GM23338 (cell line): ENCODE data around the gene VOPP1. TPM values are rescaled to one million over a fixed set of nuclear protein-coding genes. Genes with fewer than 3 reads are reported as not detected.
"Not testable (repeated sequence)": the region's sequence is repeated elsewhere in the genome, so short reads cannot be mapped to it uniquely, and the experiment has no call there.

Experiments used
- ATAC-seq: fragments of 200-7000 bp; cut with Tn5 transposase; 3 replicates; pipeline ENCODE4 v1.9.1; 2020
- DNase-seq: peaks from one replicate; pipeline ENCODE4 v3.0.0-alpha.2; 2015; ENCODE audit warnings: low spot score
- H2AFZ ChIP-seq: fragments of 200-600 bp; sonication (generic); 2 replicates; pipeline ENCODE4 v1.8.0; 2016; ENCODE audit warnings: antibody characterized with exemption, mild to moderate bottlenecking, moderate library complexity
- H3F3A ChIP-seq: fragments of 200-600 bp; sonication (generic); replicated peaks from 2 replicates; pipeline ENCODE4 v1.8.0; 2017; ENCODE audit warnings: antibody characterized with exemption, mixed run types, low read depth
- H3K27ac ChIP-seq: fragments of 200-600 bp; sonication (generic); 2 replicates; pipeline ENCODE4 v1.6.1; 2016; ENCODE audit warnings: low read depth
- H3K27me3 ChIP-seq: fragments of 200-600 bp; sonication (generic); 2 replicates; pipeline ENCODE4 v1.8.0; 2016; ENCODE audit warnings: mild to moderate bottlenecking, mixed run types, moderate library complexity; ENCODE audit not compliant: insufficient read depth
- H3K36me3 ChIP-seq: fragments of 200-600 bp; sonication (generic); 2 replicates; pipeline ENCODE4 v1.8.0; 2016; ENCODE audit warnings: mild to moderate bottlenecking; ENCODE audit not compliant: insufficient read depth
- H3K4me1 ChIP-seq: fragments of 200-600 bp; sonication (generic); 2 replicates; pipeline ENCODE4 v1.8.0; 2016; ENCODE audit warnings: mild to moderate bottlenecking, moderate library complexity; ENCODE audit not compliant: insufficient read depth
- H3K4me2 ChIP-seq: fragments of 200-600 bp; sonication (generic); 2 replicates; pipeline ENCODE4 v1.7.1; 2017; ENCODE audit warnings: mixed run types
- H3K4me3 ChIP-seq: fragments of 200-600 bp; sonication (generic); 2 replicates; pipeline ENCODE4 v1.6.1; 2016; ENCODE audit warnings: mixed run types
- H3K79me2 ChIP-seq: fragments of 200-600 bp; sonication (generic); replicated peaks from 2 replicates; pipeline ENCODE4 v1.8.0; 2017; ENCODE audit warnings: mild to moderate bottlenecking; ENCODE audit not compliant: insufficient read depth
- H3K9me2 ChIP-seq: fragments of 200-600 bp; sonication (generic); 2 replicates; pipeline ENCODE4 v1.8.0; 2017; ENCODE audit not compliant: insufficient read depth
- H4K20me1 ChIP-seq: fragments of 200-600 bp; sonication (generic); replicated peaks from 2 replicates; pipeline ENCODE4 v1.8.0; 2017; ENCODE audit warnings: mild to moderate bottlenecking; ENCODE audit not compliant: insufficient read depth
- H3K27ac Mint-ChIP-seq: 2 replicates; pipeline ENCODE4 v1.8.0; 2020; ENCODE audit warnings: inconsistent platforms, mild to moderate bottlenecking, moderate library complexity, mixed read lengths
- H3K27me3 Mint-ChIP-seq: 3 replicates; pipeline ENCODE4 v1.8.0; 2022; ENCODE audit warnings: low read depth, mild to moderate bottlenecking, moderate library complexity, mixed read lengths, inconsistent platforms; ENCODE audit not compliant: insufficient read depth, poor library complexity
- H3K36me3 Mint-ChIP-seq: 3 replicates; pipeline ENCODE4 v1.8.0; 2021; ENCODE audit warnings: low read depth, mild to moderate bottlenecking, inconsistent platforms, moderate library complexity, mixed read lengths
- H3K4me1 Mint-ChIP-seq: 3 replicates; pipeline ENCODE4 v1.8.0; 2020; ENCODE audit warnings: mild to moderate bottlenecking, inconsistent platforms, mixed read lengths
- H3K4me3 Mint-ChIP-seq: 3 replicates; pipeline ENCODE4 v1.8.0; 2021; ENCODE audit warnings: moderate library complexity, mild to moderate bottlenecking, inconsistent platforms, mixed read lengths
- H3K9me3 Mint-ChIP-seq: 3 replicates; pipeline ENCODE4 v1.8.0; 2020; ENCODE audit warnings: moderate library complexity, mild to moderate bottlenecking, inconsistent platforms, mixed read lengths
- CREB1 ChIP-seq: fragments of 250-450 bp; sonication (Bioruptor Pico); IDR thresholded peaks from 2 replicates; pipeline ENCODE4 v1.5.0; 2020; ENCODE audit warnings: low read depth, mild to moderate bottlenecking, moderate library complexity
- CTCF ChIP-seq, 2 experiments: fragments of 200-600 bp in 1 of 2; sonication (generic) in 1 of 2; conservative IDR thresholded peaks; 2 replicates each; pipeline versions ENCODE4 v1.5.1 to v1.6.1; 2016 to 2017; ENCODE audit warnings: antibody characterized with exemption in 2 of 2, low read depth in 2 of 2, mild to moderate bottlenecking in 2 of 2, moderate library complexity in 1 of 2
- ETS1 ChIP-seq: IDR thresholded peaks from 2 replicates; pipeline ENCODE4 v1.6.1; 2016; ENCODE audit warnings: antibody characterized with exemption
- EZH2 ChIP-seq: fragments of 200-600 bp; sonication (generic); IDR thresholded peaks from one replicate; pipeline ENCODE4 v1.8.0; 2017; ENCODE audit warnings: antibody characterized with exemption, mild to moderate bottlenecking, low read depth; ENCODE audit not compliant: unreplicated experiment
- EZH2phosphoT487 ChIP-seq: fragments of 200-600 bp; sonication (generic); IDR thresholded peaks from one replicate; pipeline ENCODE4 v1.8.1; 2018; ENCODE audit warnings: antibody characterized with exemption; ENCODE audit not compliant: unreplicated experiment
- JUNB ChIP-seq: IDR thresholded peaks from one replicate; pipeline ENCODE4 v1.6.1; 2016; ENCODE audit warnings: antibody characterized with exemption; ENCODE audit not compliant: unreplicated experiment
- POLR2AphosphoS5 ChIP-seq: IDR thresholded peaks from 2 replicates; pipeline ENCODE4 v1.6.1; 2016; ENCODE audit warnings: antibody characterized with exemption, low read depth
- STAT1 ChIP-seq: IDR thresholded peaks from one replicate; pipeline ENCODE4 v1.6.1; 2016; ENCODE audit warnings: antibody characterized with exemption; ENCODE audit not compliant: unreplicated experiment
- ZNF114 ChIP-seq: fragments of 250-450 bp; sonication (Bioruptor Pico); IDR thresholded peaks from 2 replicates; pipeline ENCODE4 v1.5.0; 2020; ENCODE audit warnings: mild to moderate bottlenecking, moderate library complexity
- ZNF331 ChIP-seq: fragments of 250-450 bp; sonication (Bioruptor Pico); IDR thresholded peaks from 2 replicates; pipeline ENCODE4 v1.5.0; 2020; ENCODE audit warnings: low read depth, mild to moderate bottlenecking, moderate library complexity
- ZNF462 ChIP-seq: fragments of 250-450 bp; sonication (Bioruptor Pico); IDR thresholded peaks from 2 replicates; pipeline ENCODE4 v1.5.0; 2020; ENCODE audit warnings: mild to moderate bottlenecking, moderate library complexity
- polyA plus RNA-seq: library from polyadenylated mRNA; unstranded; fragments of >200 nt; fragmentation: Nextera tagmentation; extraction: Ambion mirVana; gene quantifications from 2 replicates; pipeline ENCODE4 v1.2.1, GENCODE V29; 2016
- total RNA-seq: library from RNA; depleted of rRNA; stranded (reverse); fragments of >200 nt; shearing (Covaris generic); gene quantifications from 2 replicates; pipeline ENCODE4 v1.2.3, GENCODE V29; 2014

Gene VOPP1
- total and polyA plus RNA-seq, 2 experiments from 2014 or later: 28.2 to 73.7 TPM

GRCh38 chr7:55618913-55619312, 46.6 kb upstream of the VOPP1 start:
- Mint-ChIP-seq H3K27me3 (peaks cover 3% of the 10 kb centered on the region), H3K36me3 (peaks cover 8% of the 10 kb centered on the region; the same call in 2 of the 3 replicates), H3K4me3 (no peak overlapping the region), H3K4me1 (no peaks in the 10 kb centered on the region), H3K9me3 (peaks cover 61% of the 10 kb centered on the region), H3K27ac (no peak overlapping the region)
- TF ChIP-seq STAT1 (no peak), POLR2AphosphoS5 (no peak), EZH2phosphoT487 (no peak), JUNB (no peak), CREB1 (CRISPR knock-in tag) (no peak), ZNF114 (CRISPR knock-in tag) (no peak), CTCF (conservative IDR thresholded peaks at IDR 0.05; ENCODE audit: low read depth in 2 of 2) (no peak), ZNF462 (CRISPR knock-in tag) (no peak), ETS1 (no peak), EZH2 (no peak), ZNF331 (CRISPR knock-in tag) (no peak)
- Histone ChIP-seq H2AFZ (no peak overlapping the region), H3F3A (no peaks in the 10 kb centered on the region), H3K27me3 (no peaks in the 10 kb centered on the region), H3K4me2 (no peak overlapping the region), H3K4me3 (no peak overlapping the region), H3K36me3 (no peaks in the 10 kb centered on the region), H4K20me1 (no peaks in the 10 kb centered on the region), H3K4me1 (no peaks in the 10 kb centered on the region), H3K79me2 (no peaks in the 10 kb centered on the region), H3K27ac (no peak overlapping the region), H3K9me2 (0 out of 2 replicates have a peak, but pooled peaks cover 4% of the 10 kb centered on the region)
- DNase-seq (no peak), ATAC-seq (no peak)

- not testable (repeated sequence) for H3K27me3 ChIP-seq, H3K27me3 Mint-ChIP-seq, H3K36me3 Mint-ChIP-seq, H3K4me1 Mint-ChIP-seq, H3K4me3 Mint-ChIP-seq, H3K9me2 ChIP-seq, H3K27ac Mint-ChIP-seq, H3K4me2 ChIP-seq, H3K79me2 ChIP-seq, DNase-seq, H3K27ac ChIP-seq, H2AFZ ChIP-seq, H3K4me1 ChIP-seq, H4K20me1 ChIP-seq, H3F3A ChIP-seq, H3K36me3 ChIP-seq, H3K4me3 ChIP-seq, ATAC-seq
- H3K9me3 Mint-ChIP-seq: peaks cover 28% of the 10 kb centered on the region
Observed at GRCh38 chr7:55614365-55615064, 42.2 kb upstream of the VOPP1 start.
